ENCODE measurements around the gene POLR3B. TPM values are rescaled to one million over a fixed set of nuclear protein-coding genes. Genes with fewer than 3 reads are reported as not detected.

Gene POLR3B
- total and polyA plus RNA-seq, 2 of the 13 experiments (the other 11 are each of a cell fraction or from before 2014, with no cell fraction given): 4.8 to 13.1 TPM

DNA sequence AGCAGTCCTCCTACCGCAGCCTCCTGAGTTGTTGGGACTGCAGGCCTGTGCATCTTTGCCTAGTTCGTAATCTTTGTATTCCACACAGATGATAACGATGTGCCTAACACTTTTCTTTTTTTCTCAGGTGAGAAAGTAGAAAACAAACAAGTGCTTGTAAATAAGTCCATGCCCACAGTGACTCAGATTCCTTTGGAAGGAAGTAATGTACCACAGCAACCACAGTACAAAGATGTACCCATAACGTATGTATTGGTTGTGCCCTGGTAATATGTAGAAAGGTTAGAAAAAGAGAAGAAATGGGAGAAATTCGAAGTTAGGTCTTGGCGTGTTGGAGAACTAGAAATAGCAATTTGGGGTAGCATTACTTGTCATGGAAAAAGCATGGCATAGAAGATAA, 101.6 kb downstream of the POLR3B start (continued):
- TF ChIP-seq, protein P1, sequence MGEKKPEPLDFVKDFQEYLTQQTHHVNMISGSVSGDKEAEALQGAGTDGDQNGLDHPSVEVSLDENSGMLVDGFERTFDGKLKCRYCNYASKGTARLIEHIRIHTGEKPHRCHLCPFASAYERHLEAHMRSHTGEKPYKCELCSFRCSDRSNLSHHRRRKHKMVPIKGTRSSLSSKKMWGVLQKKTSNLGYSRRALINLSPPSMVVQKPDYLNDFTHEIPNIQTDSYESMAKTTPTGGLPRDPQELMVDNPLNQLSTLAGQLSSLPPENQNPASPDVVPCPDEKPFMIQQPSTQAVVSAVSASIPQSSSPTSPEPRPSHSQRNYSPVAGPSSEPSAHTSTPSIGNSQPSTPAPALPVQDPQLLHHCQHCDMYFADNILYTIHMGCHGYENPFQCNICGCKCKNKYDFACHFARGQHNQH (CRISPR knock-in tag; IDR thresholded peaks at IDR 0.05): no peak
- TF ChIP-seq IKZF1 (IDR thresholded peaks at IDR 0.05): no peak
- TF ChIP-seq, protein P2, sequence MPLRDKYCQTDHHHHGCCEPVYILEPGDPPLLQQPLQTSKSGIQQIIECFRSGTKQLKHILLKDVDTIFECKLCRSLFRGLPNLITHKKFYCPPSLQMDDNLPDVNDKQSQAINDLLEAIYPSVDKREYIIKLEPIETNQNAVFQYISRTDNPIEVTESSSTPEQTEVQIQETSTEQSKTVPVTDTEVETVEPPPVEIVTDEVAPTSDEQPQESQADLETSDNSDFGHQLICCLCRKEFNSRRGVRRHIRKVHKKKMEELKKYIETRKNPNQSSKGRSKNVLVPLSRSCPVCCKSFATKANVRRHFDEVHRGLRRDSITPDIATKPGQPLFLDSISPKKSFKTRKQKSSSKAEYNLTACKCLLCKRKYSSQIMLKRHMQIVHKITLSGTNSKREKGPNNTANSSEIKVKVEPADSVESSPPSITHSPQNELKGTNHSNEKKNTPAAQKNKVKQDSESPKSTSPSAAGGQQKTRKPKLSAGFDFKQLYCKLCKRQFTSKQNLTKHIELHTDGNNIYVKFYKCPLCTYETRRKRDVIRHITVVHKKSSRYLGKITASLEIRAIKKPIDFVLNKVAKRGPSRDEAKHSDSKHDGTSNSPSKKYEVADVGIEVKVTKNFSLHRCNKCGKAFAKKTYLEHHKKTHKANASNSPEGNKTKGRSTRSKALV (CRISPR knock-in tag; IDR thresholded peaks at IDR 0.05): no peak
- TF ChIP-seq, protein P3, sequence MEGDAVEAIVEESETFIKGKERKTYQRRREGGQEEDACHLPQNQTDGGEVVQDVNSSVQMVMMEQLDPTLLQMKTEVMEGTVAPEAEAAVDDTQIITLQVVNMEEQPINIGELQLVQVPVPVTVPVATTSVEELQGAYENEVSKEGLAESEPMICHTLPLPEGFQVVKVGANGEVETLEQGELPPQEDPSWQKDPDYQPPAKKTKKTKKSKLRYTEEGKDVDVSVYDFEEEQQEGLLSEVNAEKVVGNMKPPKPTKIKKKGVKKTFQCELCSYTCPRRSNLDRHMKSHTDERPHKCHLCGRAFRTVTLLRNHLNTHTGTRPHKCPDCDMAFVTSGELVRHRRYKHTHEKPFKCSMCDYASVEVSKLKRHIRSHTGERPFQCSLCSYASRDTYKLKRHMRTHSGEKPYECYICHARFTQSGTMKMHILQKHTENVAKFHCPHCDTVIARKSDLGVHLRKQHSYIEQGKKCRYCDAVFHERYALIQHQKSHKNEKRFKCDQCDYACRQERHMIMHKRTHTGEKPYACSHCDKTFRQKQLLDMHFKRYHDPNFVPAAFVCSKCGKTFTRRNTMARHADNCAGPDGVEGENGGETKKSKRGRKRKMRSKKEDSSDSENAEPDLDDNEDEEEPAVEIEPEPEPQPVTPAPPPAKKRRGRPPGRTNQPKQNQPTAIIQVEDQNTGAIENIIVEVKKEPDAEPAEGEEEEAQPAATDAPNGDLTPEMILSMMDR (CRISPR knock-in tag; IDR thresholded peaks at IDR 0.05): no peak
- TF ChIP-seq NCOR1 (IDR thresholded peaks at IDR 0.05; ENCODE audit: borderline replicate concordance, low read length): no peak
- no peak for TF ChIP-seq KAT2B (IDR thresholded peaks at IDR 0.05; ENCODE audit: borderline replicate concordance, low read depth, low read length)
- no peak for TF ChIP-seq RFXANK (CRISPR knock-in tag; IDR thresholded peaks at IDR 0.05)

DNA sequence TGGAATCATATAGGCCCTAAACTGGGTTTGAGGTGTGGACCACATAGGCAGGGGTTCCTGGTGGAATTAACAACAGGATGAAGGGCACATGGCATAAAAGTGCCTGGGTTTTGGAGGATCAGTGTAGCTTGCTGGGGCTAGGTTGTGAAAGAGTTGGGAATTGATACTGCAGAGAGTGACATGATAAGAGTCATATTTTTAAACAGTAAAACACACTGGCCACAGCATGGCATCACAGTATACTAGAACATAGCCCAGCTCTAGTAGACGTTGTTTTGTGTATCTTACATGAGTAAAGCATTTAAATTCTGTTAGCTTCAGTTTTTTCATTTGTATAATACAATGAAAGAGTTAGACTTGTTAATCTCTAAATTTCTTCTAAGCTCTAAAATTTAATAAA, 102.0 kb downstream of the POLR3B start:
- DNase-seq (ENCODE audit: low spot score) (no peak), ATAC-seq (no peak), FAIRE-seq (no peak)
- peaks cover 14 to 22% of the 10 kb centered on the region in 2 experiments for H3K36me3 ChIP-seq (replicated peaks in 1 of 2; ENCODE audit: control insufficient read depth in 1 of 2, insufficient read depth in 2 of 2, low read length in 2 of 2)
- no peak overlapping the region for H3K4me3 ChIP-seq (replicated peaks in 1 of 3; ENCODE audit: insufficient read depth in 1 of 3, low read depth in 2 of 3, low read length in 3 of 3)
- WGBS (ENCODE audit: low lambda C conversion rate): 97% methylated on average over 1 of the region's 1 CpG
- in situ Hi-C loops (cut with HindIII; ENCODE audit: extremely low pct_ligation_motif_present, low pct_unique_long_range_greater_than_20kb): no loop called here
- H4K20me1 ChIP-seq (ENCODE audit: insufficient read depth, low read length): no peaks in the 10 kb centered on the region
- no peak overlapping the region for H2AFZ ChIP-seq (ENCODE audit: low read length)
- CTCF ChIA-PET (ENCODE audit: low intra/inter-chr PET ratio, low total read pairs): no interaction called here
- H3K9ac ChIP-seq (ENCODE audit: insufficient read depth, low read depth, low read length): no peak overlapping the region
- no peaks in the 10 kb centered on the region for H3K27me3 ChIP-seq (ENCODE audit: control insufficient read depth in 1 of 2, insufficient read depth in 2 of 2, low read length in 2 of 2)
- no TSS peak for BruUV-seq (replicated peaks)
- H3K4me2 ChIP-seq (ENCODE audit: low read depth, low read length): no peak overlapping the region
- no peaks in the 10 kb centered on the region for H3K4me1 ChIP-seq (ENCODE audit: insufficient read depth, low read length)
- H3K9me3 ChIP-seq (ENCODE audit: low read length): no peaks in the 10 kb centered on the region
- POLR2A ChIA-PET: no interaction called here
- no peak overlapping the region for H3K27ac ChIP-seq (ENCODE audit: extremely low read length, insufficient read depth, low read length)
- intact Hi-C loops (cut with micrococcal nuclease; ENCODE audit: unreplicated experiment): no loop called here
- no peaks in the 10 kb centered on the region for H3K79me2 ChIP-seq (ENCODE audit: insufficient read depth, low read length)
- TF ChIP-seq KDM5B (CRISPR knock-in tag; IDR thresholded peaks at IDR 0.05; ENCODE audit: borderline replicate concordance): no peak
- TF ChIP-seq, protein P4, sequence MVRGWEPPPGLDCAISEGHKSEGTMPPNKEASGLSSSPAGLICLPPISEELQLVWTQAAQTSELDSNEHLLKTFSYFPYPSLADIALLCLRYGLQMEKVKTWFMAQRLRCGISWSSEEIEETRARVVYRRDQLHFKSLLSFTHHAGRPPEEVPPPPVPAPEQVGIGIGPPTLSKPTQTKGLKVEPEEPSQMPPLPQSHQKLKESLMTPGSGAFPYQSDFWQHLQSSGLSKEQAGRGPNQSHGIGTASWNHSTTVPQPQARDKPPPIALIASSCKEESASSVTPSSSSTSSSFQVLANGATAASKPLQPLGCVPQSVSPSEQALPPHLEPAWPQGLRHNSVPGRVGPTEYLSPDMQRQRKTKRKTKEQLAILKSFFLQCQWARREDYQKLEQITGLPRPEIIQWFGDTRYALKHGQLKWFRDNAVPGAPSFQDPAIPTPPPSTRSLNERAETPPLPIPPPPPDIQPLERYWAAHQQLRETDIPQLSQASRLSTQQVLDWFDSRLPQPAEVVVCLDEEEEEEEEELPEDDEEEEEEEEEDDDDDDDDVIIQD (CRISPR knock-in tag; IDR thresholded peaks at IDR 0.05; ENCODE audit: low read depth): no peak
- no peak for TF ChIP-seq MTF2 (CRISPR knock-in tag; IDR thresholded peaks at IDR 0.05; ENCODE audit: borderline replicate concordance)
- TF ChIP-seq ONECUT2 (CRISPR knock-in tag; IDR thresholded peaks at IDR 0.05): no peak
- no peak for TF ChIP-seq ZBTB7A (CRISPR knock-in tag; IDR thresholded peaks at IDR 0.05)
- no peak for TF ChIP-seq MAZ (IDR thresholded peaks at IDR 0.05; ENCODE audit: borderline replicate concordance, low read depth, low read length)
- no peak for TF ChIP-seq MAZ (CRISPR knock-in tag; IDR thresholded peaks at IDR 0.05; ENCODE audit: low read depth)
- no peak for TF ChIP-seq ZNF180 (CRISPR knock-in tag; IDR thresholded peaks at IDR 0.05; ENCODE audit: borderline replicate concordance, low read depth)
- TF ChIP-seq, protein P5, sequence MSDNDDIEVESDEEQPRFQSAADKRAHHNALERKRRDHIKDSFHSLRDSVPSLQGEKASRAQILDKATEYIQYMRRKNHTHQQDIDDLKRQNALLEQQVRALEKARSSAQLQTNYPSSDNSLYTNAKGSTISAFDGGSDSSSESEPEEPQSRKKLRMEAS (IDR thresholded peaks at IDR 0.05): no peak
- no peak for TF ChIP-seq ZNF432 (CRISPR knock-in tag; IDR thresholded peaks at IDR 0.05; ENCODE audit: borderline replicate concordance)
- TF ChIP-seq SOX13 (IDR thresholded peaks at IDR 0.05): no peak
- no peak for TF ChIP-seq SOX13 (CRISPR knock-in tag; conservative IDR thresholded peaks at IDR 0.05 in 1 of 2, IDR thresholded peaks at IDR 0.05 in 1 of 2)
- no peak for TF ChIP-seq PAF1 (CRISPR knock-in tag; IDR thresholded peaks at IDR 0.05)
